Mucosa of rectum (tissue), 2 donors: ENCODE results near the gene USP32.
"Not testable (repeated sequence)": the region's sequence is repeated elsewhere in the genome, so short reads cannot be mapped to it uniquely, and the experiment has no call there.

ENCODE experiments used
- H3K27ac ChIP-seq, 2 donors: one replicate each; pipeline ENCODE4 v1.7.0; 2013; ENCODE audit warnings: inconsistent platforms in 2 of 2, low read depth in 2 of 2, low read length in 2 of 2
- H3K27me3 ChIP-seq, 2 donors: one replicate each; pipeline ENCODE4 v1.7.0; 2013; ENCODE audit warnings: low read length in 2 of 2; ENCODE audit not compliant: control insufficient read depth in 2 of 2, insufficient read depth in 2 of 2
- H3K36me3 ChIP-seq, 2 donors: one replicate each; pipeline ENCODE4 v1.7.0; 2013; ENCODE audit warnings: low read length in 2 of 2; ENCODE audit not compliant: control insufficient read depth in 2 of 2, insufficient read depth in 2 of 2
- H3K4me1 ChIP-seq, 2 donors: one replicate each; pipeline ENCODE4 v1.7.0; 2013; ENCODE audit warnings: low read length in 2 of 2, mild to moderate bottlenecking in 1 of 2; ENCODE audit not compliant: control insufficient read depth in 2 of 2, insufficient read depth in 2 of 2
- H3K4me3 ChIP-seq, 2 donors: one replicate each; pipeline ENCODE4 v1.7.0; 2013; ENCODE audit warnings: low read length in 2 of 2
- H3K9ac ChIP-seq, 2 donors: one replicate each; pipeline ENCODE4 v1.7.0; 2013; ENCODE audit warnings: low read length in 2 of 2, low read depth in 1 of 2, mild to moderate bottlenecking in 1 of 2
- H3K9me3 ChIP-seq, 2 donors: one replicate each; pipeline ENCODE4 v1.7.0; 2013; ENCODE audit warnings: low read length in 2 of 2; ENCODE audit not compliant: control insufficient read depth in 2 of 2
- donor health status: healthy.
- donor health status: Normal muscosa, but diverticular disease.

The USP32 gene

DNA sequence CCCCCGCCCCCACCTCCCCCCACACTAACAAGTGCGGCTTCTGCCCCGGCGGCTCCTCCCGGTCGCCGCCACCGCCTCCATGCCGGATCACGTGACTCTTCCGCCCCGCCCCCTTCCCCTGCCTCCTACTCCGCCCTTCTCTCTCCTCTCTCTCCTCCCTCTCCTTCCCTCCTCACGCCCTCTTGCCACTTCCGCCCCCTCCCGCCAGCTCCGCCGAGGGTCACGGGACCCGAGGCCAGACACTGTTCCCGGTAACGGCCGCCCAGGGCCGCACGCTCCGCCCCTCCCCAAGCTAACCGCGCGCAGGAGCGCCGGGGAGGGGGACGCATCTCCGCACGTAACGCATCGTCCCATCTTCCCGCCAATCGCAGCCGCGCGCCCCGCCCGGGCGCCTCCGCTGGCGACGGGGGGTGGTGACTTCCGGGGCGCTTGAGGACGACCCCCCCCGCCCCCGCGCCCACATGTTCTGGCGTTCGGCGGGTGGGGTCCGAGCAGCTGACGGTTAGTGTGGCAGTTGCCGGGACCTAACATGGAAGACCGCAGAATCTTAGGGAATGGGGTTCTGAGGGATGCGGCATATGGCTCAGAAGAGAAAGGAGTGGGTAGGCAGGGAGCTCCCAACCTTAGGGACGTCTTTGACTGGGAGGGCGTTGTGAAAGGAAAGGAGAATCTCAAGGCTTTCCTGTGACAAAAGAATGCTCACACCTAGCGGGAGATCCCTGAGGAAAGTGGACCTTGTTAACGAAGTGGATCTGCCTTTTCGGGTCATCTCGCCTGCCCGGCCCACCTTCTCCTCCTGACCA is at the start of gene USP32:
TSS of gene USP32 (minus strand) at position 92 of the 803 bp plus-strand sequence. CDS start 194 bp downstream, outside the sequence.
- Histone ChIP-seq H3K9ac (peak within 1 kb of the TSS; percentile 90 to 94), H3K4me3 (peak within 1 kb of the TSS; percentile 91 to 94), H3K36me3 (no peaks in the 10 kb centered on the region), H3K9me3 (no peaks in the 10 kb centered on the region), H3K27me3 (no peaks in the 10 kb centered on the region), H3K4me1 (peaks cover 0 to 8% of the 10 kb centered on the region in 2 donors), H3K27ac (peak within 1 kb of the TSS; percentile 92 to 95)

DNA sequence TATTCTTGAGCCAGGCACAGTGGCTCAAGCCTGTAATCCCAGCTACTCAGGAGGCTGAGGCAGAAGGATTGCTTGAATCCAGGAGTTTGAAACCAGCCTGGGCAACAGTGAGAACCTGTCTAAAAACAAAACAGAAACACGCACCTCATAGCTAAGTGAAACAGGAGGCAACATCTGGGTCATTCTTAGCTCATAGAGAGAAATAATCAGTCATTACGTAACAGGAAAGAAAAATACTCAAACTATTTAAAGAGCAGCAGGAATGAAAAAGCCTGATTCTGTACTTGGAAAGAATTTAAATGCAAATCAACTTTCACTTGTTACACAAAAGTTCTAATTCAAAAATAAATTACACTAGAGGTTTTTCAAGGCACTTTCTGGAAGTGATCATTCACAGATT is 47.6 kb upstream of the USP32 start:
- Histone ChIP-seq H3K9ac (no peak overlapping the region), H3K27me3 (no peaks in the 10 kb centered on the region), H3K36me3 (no peaks in the 10 kb centered on the region), H3K4me1 (peaks cover 0 to 3% of the 10 kb centered on the region in 2 donors), H3K4me3 (no peak overlapping the region), H3K27ac (no peak overlapping the region), H3K9me3 (no peaks in the 10 kb centered on the region)

- no peaks in the 10 kb centered on the region for H3K9me3 ChIP-seq
- no peaks in the 10 kb centered on the region for H3K36me3 ChIP-seq
- H3K9ac ChIP-seq, result no peak overlapping the region
- H3K4me3 ChIP-seq, result no peak overlapping the region
- H3K27me3 ChIP-seq, result no peaks in the 10 kb centered on the region
- H3K27ac ChIP-seq, result no peak overlapping the region
- H3K4me1 ChIP-seq, result peaks cover 0 to 3% of the 10 kb centered on the region in 2 donors
Measured at GRCh38 chr17:60436676-60437075, 44.7 kb upstream of the USP32 start.

DNA sequence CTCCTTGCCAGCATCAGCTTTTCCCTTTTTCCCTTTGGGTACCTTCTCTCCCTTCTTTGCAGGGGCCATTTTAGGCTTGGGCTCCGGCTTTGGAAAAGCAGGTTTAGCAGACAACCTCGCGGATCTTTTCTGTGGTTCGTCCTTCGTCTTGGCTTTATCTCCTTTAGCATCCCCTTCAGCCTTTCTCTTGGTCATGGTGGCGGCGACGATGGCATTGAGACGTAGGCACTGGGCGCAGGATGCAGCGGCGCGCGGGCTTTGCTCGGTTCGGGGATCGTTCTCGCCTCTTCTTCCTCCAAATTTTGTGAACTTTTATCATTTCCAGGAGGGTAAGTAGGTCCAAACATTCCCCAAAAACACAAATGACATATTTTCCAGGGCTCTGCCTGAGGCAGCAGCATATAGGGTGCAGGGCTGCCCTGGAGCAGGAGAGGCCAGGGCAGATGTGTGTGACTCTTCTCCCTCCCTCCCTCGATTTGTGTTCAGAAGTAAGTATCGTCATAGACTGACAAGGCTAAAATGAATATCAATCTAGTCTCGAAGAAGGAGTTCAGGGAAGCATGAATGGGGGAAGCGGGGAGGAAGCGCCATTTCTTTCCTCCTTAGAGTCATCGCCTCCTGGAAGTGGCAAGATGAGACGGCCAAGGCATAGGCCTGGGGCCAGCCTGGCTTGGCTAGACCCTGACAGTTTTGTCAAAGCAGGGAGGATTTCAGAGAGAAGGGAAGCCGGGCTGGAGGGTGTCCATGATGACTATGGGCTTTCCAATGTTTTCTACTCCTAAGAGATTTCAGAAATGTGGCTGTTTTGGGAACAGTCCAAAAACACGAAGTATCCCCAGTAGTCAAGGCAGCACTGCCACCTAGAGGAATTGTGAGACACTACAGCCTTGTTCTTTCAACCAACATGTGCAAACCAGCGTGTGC is 43.6 kb upstream of the USP32 start:
- H3K36me3 ChIP-seq, result no peaks in the 10 kb centered on the region
- no peaks in the 10 kb centered on the region for H3K27me3 ChIP-seq
- H3K4me3 ChIP-seq, result no peak overlapping the region
- peaks cover 0 to 3% of the 10 kb centered on the region in 2 donors for H3K4me1 ChIP-seq
- H3K27ac ChIP-seq, result no peak overlapping the region
- no peaks in the 10 kb centered on the region for H3K9me3 ChIP-seq
- no peak overlapping the region for H3K9ac ChIP-seq

GRCh38 chr17:60433021-60433997 is 41.4 kb upstream of the USP32 start:
- H3K4me3 ChIP-seq, H3K4me1 ChIP-seq: not testable (repeated sequence)

DNA sequence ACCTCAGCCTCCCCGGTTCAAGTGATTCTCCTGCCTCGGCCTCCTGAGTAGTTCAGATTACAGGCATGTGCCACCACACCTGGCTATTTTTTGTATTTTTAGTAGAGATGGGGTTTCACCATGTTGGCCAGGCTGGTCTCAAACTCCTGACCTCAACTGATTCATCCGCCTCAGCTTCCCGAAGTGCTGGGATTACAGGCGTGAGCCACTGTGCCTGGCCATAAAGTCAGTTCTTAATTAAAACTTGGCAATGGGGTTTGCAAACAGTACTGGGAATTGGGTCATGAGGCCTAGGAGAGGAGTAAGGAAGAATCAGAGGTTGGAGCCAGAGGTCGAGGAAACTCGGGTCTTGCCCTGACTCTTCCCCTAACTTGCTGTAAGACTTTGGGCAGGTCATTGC is 38.6 kb upstream of the USP32 start:
- H3K36me3 ChIP-seq, H3K9me3 ChIP-seq, H3K4me3 ChIP-seq, H3K9ac ChIP-seq, H3K27me3 ChIP-seq, H3K27ac ChIP-seq, H3K4me1 ChIP-seq: not testable (repeated sequence)

More at GRCh38 chr17:60433021-60433997, 41.4 kb upstream of the USP32 start:
- not testable (repeated sequence) for H3K27ac ChIP-seq, H3K9ac ChIP-seq, H3K36me3 ChIP-seq, H3K9me3 ChIP-seq, H3K27me3 ChIP-seq

- not testable (repeated sequence) for H3K4me3 ChIP-seq, H3K9ac ChIP-seq, H3K27ac ChIP-seq, H3K4me1 ChIP-seq, H3K36me3 ChIP-seq, H3K9me3 ChIP-seq, H3K27me3 ChIP-seq
Measured at GRCh38 chr17:60428491-60428890, 36.6 kb upstream of the USP32 start.

- Histone ChIP-seq H3K4me1 (no peaks in the 10 kb centered on the region), H3K27ac (no peak overlapping the region), H3K9me3 (no peaks in the 10 kb centered on the region), H3K9ac (no peak overlapping the region), H3K4me3 (no peak overlapping the region), H3K36me3 (no peaks in the 10 kb centered on the region), H3K27me3 (no peaks in the 10 kb centered on the region)
Measured at GRCh38 chr17:60426596-60426995, 34.7 kb upstream of the USP32 start.

DNA sequence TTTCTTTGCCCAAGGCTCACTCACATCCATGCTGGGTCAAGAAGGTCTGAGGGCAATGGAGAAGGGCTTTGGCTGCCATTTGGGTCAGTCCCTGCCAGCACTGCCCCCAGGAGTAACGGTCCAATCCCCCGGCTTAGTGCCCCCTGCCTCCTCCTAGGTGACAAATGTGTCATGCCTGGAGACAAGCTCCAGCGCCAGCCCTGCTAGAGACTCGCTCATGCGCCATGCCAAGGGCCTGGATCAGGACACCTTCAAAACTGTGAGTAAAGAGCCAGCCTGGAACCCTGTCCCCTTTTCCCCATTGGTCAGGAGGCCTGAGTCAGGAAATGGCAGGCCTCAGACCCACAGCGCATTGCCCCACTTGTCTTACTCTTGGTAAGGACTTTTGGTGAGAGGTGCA is 33.7 kb upstream of the USP32 start:
- Histone ChIP-seq H3K27ac (no peak overlapping the region), H3K9me3 (no peaks in the 10 kb centered on the region)

More for the DNA sequence above, 33.7 kb upstream of the USP32 start:
- H3K27me3 ChIP-seq, result no peaks in the 10 kb centered on the region
- H3K4me1 ChIP-seq, result peaks cover 0 to 8% of the 10 kb centered on the region in 2 donors
- no peak overlapping the region for H3K9ac ChIP-seq
- H3K36me3 ChIP-seq, result no peaks in the 10 kb centered on the region
- no peak overlapping the region for H3K4me3 ChIP-seq
